ENCODE results near the gene TENM4.

- TF ChIP-seq CTCF (IDR thresholded peaks at IDR 0.05): no peak
- TF ChIP-seq NR2C2 (CRISPR knock-in tag; IDR thresholded peaks at IDR 0.05): no peak
- no peak for TF ChIP-seq FOXP1 (CRISPR knock-in tag; IDR thresholded peaks at IDR 0.05; ENCODE audit: borderline replicate concordance)
- no peak for TF ChIP-seq ZNF281 (CRISPR knock-in tag; IDR thresholded peaks at IDR 0.05)
- TF ChIP-seq ZNF138 (CRISPR knock-in tag; conservative IDR thresholded peaks at IDR 0.05): no peak
- no peak for TF ChIP-seq MLX (CRISPR knock-in tag; IDR thresholded peaks at IDR 0.05)
- no peak for TF ChIP-seq SMAD4 (CRISPR knock-in tag; IDR thresholded peaks at IDR 0.05)
- TF ChIP-seq MAX (CRISPR knock-in tag; IDR thresholded peaks at IDR 0.05): no peak
Measured at GRCh38 chr11:78952175-78952574, 488.7 kb downstream of the TENM4 start.

All from WTC11 (cell line).